D341Med (cell line): Measurements from ENCODE around the gene BRD7.

ENCODE experiments used
- DNase-seq: peaks from one replicate; pipeline ENCODE4 v3.0.0; 2012; ENCODE audit warnings: low spot score

Gene BRD7

DNA sequence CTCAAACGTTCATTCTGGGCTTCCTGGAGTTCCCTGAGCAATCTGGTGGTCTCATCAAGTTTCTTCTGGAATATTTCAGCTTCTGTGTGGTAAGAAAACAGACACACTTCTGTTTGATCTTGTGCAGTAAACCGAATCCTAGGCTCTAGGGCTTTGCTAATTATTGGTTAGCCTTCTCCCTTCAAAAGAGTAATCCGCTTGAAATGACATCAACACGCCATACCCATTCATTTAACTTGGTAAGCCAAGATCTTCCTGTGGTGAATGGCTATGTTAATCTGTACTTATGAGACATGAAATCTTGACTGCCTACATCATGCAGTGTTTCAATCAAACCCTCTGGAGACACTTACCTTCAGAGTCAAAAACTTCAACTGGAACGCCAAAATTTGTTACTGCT, 48.5 kb downstream of the BRD7 start:
- DNase-seq, result no peak

DNA sequence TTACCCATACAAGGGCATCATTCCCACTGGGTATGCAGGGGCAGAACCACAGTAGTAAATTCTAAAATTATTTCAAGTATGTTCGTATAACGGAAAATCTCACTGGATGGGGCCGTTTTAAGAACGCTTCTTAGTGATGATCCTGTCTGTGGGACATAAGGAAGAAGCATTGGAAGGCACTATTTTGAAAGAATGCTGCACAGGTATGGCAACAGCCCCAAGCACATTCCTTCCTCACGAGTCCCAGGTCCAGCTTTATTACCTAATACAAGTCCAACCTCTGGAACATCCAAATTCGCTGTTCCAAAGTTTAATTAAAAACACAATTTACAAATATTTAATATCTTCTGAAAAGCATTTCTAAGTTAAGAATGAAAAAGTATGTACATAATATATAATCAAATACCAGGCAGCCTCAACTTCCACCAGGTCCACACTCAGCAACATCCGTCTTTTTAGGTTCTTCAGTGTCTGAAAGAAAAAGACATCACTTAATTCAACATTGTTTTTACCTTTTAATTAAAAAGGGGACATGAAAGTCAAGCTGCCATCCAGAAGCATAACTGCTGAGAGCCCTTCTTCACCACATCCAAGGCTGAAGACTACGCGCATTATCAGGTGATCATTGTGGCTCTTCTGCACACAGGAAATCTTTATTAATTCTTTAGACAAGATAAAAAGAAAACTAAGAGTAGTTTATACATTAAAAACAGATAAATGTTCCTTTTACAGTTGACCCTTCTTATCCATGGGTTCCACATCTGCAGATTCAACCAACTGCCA, 49.8 kb downstream of the BRD7 start:
- no peak for DNase-seq

DNA sequence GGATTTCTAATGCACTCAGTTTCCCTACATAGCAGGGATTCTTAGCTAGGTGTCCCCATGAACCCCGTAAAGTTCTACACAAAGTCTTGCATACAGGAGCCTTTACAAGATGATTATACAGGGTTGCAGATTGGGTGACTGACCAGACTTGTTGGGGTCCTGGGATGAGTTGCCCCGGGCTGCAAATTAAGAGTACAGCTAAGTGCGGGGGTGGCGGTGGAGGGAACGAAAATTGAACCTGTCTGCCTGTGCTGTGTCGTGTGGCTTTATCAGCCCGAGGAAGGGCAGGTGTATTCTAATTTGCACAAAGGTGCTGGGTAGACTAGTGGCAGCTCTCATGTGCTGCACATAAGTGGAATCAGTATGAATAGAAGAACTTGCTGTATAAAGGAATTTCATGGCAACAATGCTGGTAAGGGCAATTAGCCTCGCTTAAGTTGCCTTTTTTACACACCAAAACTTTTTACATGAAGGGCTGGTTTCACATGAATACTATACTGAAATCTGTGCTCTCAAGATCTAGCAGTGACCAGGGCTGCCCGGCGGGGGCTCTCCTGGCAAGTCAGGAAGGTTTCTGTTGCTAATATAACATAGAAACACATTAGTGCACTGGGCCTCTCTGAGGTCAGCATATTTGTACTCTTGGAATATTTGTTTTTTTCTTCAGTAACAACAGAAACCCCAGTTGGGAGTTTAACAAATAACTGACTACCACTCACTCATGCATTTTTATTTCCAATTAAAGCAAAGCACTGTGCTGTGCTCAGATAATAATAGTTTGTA, 51.7 kb downstream of the BRD7 start:
- no peak for DNase-seq

DNA sequence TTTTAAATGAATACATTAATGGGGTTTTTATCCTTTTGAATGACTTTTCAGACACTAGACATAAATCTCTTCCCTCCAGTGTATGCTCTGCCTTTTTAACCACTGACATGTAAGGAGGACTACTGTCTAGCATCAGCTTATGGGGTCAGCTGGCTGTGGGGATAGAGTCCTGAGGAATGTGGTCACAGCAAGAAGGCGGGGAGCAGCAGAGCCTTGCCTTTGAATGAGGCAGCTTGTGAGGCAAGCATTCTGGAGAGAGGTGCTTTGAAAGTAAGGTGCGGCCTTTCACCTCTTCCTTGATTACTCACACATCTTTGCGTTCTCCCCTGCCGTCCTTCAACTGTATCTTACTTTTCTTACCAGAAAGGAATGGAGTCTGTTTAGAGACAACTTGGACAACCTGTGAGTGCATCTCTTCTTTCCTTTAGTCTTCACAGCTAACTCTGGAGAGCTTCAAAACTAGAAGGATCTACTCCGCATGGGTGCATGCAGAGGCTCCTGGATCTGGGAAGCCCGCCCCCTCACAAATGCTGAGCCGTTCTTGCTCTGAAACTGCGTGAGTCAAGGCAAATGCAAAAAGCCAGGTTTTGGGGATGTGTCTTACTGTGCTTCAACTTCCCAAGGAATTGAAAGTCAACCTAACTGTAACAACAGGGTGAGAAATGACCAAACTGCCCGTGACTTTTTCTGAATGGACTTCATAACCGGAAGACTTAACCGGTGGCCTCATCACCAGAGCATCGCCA, 52.5 kb downstream of the BRD7 start:
- DNase-seq, result no peak

DNA sequence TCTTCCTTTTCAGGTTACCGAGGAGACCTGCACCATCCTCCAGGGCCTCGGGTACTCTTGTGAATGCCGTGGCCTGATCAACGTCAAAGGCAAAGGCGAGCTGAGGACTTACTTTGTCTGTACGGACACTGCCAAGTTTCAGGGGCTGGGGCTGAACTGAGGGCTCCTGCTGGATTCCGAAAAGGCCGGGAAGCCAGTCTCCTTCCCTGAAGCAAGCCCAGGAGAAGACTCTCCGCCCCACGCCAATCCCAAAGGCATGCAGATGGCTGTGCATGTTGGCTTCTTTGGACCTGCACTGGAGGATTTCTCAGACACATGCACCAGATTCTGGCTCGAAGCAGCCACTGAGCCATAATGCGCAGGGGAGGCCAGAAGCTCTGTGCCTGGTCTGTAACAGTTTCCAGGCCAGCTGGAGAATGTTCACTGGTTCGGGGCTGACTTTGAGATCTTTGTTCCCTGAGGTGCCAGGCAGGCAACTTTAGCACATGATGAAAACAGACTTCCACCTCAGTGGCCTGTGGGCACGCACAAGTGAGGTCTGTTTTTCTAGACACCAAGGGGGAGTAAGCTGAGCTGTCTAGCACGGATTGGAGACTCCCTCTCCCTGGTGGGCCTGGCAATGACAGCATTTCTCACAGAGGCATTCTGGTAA, 53.3 kb downstream of the BRD7 start:
- DNase-seq, result no peak

DNA sequence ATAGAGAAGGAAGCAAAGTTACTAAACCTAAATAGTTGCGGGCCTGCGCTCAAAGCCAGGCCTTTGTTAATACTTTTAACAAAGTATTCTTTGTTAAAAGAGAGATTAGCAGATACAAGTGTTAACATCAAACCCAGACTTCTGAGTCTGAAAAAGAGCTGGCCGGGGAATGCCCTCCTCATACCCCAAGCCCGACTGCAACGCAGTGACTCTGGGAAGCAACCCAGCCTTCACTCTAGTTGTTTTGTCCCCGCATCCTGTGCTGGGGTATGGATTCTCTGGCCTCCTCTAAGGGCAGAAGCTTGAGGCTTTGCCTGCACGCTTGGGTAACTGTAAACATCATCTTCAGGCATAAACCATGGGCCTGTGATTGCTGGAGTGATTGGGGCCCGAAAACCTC, 54.1 kb downstream of the BRD7 start:
- no peak for DNase-seq

DNA sequence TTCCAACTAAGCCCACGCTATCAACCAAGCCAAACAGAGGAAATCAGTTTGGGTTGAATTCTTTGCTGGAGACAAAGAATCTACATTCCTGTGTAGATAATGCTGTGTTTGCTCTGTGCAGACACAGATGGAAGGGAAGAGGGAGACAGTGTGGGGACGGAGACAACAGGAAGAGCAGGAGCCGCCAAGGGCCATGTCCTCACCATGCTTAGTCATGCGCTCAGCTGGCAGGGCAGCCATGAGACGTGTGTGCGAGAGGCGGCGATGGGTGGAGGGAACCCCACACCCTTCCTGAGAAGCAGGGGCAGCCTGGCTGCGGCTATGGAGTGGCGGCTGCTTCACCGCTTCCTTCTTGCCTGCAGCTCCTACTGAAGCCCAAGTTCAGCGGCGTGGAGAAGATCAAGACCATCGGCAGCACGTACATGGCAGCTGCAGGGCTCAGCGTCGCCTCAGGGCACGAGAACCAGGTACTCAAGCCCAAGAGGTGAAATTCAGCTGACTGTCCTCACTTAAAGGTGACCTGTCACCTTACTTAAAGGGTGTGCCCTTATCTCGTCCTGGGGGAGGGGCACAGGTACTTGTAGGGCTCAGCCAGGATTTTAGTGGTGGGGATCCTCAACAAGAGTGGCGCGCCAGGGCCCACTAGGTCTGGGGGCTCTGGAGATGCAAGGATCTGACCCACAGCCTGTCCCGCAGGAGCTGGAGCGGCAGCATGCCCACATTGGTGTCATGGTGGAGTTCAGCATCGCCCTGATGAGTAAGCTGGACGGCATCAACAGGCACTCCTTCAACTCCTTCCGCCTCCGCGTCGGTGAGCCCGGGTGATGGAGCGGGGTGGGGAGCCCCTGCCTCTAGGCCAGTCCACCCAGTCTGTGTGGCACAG, 55.0 kb downstream of the BRD7 start:
- DNase-seq, result peak; percentile 15

DNA sequence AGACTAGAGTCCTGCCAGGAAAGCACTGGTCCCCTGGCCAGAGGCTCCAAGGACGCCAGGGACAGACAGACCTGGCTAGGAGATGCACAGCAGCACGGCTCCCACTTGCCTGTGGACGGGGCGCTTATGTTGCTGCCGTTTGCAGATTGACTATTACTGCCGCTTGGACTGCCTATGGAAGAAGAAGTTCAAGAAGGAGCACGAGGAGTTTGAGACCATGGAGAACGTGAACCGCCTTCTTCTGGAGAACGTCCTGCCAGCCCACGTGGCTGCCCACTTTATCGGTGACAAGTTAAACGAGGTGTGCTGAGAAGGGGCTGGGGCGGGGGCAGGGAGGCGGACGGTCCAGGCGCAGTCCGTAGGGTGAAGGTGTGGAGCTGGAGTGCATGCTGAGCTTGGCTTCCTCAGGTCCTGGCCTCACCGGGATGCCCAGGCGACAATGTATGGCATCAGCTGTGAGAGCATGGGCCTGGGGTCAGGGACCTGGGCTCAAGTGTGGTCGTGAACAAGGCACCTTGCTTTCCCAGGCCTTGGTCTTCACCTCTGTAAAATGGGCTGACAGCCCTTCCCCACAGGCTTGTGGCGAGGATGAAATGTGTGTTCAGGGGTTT, 56.8 kb downstream of the BRD7 start:
- peak; percentile 22 for DNase-seq

DNA sequence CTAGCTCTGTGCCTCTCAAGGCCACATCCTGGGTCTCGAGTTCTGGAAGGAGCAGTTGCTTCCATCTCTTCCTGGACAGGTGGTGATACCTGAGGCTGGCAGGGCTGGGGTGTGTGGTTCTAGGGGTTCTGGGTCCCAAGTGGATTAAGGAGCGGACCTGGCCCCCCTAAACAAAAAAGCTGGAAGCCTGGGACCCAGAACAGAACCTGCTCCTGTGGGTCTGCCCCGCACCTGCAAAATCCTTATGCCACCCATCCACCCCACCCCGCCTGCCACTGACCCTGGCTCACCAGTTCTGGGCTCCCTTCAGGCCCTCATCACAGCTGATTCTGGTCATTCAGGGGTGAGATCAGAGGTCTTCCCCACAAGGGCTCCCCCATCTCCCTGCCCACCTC, 57.7 kb downstream of the BRD7 start:
- DNase-seq, result peak; percentile 23

DNA sequence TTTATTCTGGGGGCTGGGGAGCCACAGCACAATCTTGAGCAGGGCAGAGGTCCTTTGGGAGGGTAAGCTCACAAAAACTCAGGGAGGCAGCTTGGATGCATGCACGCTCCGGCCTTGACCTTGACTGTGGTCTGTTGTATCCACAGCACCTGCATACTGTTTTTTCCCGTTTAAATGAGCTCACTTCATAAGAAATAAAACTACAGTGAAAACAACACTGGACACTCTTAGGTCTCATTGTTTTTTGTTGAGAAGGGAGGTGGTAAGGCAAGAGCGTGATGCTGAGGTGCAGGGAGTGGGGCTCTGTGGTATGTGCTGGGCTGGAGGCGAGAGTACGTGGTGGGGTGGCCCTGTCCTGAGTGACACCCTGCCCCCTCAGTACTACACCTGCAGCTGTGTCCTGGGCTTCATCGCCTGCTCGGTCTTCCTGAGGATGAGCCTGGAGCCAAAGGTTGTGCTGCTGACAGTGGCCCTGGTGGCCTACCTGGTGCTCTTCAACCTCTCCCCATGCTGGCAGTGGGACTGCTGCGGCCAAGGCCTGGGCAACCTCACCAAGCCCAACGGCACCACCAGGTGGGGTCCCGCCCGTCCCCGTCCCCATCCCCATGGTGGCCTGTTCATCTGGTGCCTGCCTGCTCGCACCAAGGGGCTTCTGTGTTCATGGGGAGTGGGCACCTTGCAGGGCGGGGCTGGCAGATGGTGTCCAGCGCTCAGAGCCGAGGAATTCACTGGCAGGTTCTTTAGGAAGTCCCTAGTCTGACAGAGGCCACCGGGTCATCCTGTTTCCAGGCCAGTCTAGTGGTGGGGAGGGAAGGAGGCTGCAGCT, 58.3 kb downstream of the BRD7 start:
- DNase-seq, result peak; percentile 34

DNA sequence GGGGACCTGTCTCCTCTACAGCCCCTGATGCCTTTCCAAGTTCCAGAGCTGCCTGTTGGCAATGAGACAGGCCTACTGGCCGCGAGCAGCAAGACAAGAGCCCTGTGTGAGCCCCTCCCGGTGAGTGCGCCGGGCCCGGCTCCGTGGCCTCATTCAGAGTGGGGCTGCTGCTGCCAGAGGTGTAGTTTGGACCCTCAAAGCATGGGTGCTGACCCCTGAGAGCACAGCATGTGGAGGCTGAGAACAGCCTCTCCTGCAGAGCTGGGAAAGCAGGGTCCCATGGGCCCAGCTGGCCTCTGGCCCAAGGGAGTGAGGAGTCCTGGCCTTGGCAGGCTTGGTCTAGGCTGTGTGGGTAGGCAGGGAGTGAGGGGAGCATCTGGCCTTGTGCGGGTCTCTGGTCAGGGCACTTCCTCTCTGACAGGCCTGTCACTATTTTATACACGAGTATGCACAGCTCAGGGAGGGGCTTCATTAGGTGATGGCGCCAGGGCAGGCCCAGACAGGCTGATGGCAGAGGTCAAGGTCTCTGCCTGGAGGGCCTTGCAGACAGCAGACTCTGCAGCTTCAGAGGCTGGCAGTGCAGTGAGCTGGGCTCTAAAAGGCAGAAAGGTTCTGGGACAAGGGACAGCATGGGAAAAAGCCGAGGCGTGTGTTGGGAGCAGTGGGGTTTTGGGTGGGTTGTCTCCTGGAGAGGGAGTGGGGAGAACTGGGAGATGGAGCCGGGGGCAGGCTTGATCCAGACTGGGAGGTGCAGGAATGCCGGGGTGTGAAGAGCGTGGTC, 59.1 kb downstream of the BRD7 start:
- peak; percentile 29 for DNase-seq

DNA sequence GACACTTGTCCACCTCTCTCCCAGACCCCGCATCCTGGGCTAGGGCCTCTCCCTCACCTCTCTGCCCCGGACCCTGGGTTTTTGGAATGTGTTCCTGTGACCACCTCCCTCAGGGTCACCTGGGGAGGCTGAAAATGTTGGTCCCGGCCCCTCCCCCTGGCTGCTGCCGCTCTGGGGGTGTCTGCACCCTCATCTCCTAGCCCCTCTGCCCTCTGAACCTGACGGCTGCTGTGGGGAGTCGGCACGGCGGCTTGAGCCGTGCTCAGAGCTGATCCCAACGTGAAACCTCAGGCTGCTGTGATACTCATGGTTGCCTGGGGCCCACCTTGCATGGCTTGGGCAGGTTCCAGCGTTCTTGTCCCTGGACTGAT, 59.6 kb downstream of the BRD7 start:
- no peak for DNase-seq

DNA sequence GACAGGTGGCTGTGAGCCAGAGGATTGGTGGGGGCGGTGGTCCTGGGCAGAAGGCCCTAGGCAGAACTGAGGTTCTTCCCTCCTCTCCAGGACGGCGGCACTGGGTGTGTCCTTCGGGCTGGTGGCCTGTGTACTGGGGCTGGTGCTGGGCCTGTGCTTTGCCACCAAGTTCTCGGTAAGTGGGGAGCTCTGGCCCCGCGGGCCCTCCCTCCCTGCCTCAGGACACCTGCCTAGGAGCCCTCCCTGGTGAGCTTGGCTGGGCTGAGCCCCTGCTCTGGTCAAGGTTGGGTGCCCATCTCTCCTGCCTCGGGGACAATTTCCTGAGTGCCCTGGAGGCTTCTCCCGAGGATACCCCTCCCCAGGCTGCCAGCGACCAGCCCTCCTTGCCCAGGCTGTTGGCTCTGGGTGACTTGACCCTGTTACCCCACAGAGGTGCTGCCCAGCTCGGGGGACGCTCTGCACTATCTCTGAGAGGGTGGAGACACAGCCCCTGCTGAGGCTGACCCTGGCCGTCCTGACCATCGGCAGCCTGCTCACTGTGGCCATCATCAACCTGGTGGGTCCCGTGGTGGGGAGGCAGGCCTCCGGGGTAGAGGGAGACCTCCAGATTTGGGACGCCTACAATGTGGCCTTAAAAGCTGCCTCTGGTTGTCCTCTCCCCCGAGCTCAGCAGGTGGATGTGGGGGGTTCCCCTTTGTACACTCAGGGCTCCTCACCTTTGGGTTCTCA, 60.4 kb downstream of the BRD7 start:
- DNase-seq, result peak; percentile 32

DNA sequence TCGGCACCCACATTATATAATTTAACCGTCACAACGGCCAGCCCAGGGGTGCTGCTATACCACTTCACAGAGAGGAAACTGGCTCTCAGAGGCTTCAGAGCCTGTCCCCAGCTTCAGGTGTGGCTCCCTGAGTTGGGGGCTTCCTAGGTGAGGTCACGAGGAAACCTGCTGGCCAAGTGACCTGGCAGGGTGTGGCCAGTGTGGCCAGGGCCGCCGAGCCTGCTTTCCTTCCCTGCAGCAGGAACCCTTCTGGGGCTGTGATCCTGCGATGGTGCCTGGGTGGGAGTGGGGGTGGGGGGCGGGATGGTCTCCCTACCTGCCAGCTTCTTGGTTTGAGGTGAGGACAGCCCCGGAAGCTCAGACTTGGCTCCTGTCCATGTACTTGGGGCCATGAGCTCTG, 62.5 kb downstream of the BRD7 start:
- no peak for DNase-seq

DNA sequence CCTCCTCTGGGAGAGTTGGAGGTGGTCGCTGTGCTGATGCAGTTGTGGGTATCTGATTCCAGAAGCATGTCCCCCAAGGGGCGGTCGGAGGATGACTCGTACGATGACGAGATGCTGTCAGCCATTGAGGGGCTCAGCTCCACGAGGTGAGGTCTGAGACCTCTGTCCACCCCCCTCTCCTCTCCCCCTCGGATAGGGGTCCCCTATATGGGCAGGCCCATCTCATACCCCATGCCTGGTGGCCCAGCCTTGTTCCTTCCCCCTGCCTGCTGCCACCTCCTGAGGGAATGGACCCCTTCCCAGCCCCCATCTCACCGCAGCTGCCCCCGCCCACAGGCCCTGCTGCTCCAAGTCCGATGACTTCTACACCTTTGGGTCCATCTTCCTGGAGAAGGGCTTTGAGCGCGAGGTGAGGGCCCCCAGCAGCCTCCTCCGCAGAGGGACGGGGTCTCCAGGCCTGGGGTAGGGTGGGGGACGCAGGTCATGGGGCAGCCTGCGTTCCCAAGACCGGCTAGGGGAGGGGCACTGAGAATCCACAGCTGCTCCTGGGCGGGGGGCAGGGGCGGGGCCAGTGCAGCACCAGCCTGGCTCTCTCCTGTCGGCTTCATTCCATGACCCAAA, 63.2 kb downstream of the BRD7 start:
- peak; percentile 21 for DNase-seq

DNA sequence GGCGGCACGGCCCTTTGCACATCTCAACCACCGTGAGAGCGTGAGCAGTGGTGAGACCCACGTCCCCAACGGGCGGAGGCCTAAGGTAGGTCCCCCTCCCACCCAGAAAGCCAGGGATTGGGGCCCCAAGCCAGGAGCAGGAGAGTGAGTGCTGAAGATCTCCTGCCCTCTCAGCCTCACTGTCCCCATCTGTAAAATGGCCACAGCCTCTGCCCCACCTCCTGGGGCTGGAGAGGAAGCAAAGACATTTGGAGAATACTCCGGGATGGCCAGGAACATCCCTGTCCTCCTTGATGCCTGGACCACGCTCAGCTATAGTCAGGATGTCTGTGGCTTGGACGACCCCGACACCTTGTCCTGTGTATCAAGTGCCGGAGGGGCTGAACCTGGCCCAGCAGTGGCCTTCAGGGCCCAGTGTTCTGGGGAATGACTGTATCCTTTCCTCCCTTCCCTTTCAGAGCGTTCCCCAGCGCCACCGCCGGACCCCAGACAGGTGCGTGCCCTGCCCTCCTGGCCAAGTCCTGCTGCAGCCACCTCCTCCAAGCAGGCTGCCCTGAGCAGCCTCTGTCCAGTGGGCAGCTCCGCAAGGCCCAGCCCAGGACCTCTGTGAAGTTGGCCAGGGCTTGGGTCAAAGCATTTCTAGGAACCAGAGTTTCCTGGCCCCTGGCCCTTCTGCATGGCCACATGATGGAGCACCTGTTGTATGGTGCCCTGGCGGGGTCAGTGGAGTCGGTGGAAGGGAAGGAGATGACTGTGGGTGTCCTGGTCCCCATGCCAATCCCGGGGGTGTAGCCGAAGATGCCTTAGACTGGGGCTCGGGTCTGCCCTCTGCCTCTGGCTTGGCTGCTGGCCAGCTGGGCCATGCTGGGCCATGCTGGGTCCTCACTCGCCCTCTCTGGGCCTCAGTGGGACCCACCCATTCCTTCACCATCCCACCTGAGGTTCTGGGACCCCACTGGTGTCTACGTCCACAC, 64.0 kb downstream of the BRD7 start:
- DNase-seq, result peak; percentile 17
